Cerebellar cortex (tissue), 1 donor: ENCODE data around the gene IFNG.

Source experiments
- DNase-seq: peaks from one replicate; pipeline ENCODE4 v3.0.0-alpha.2; 2015; ENCODE audit warnings: low spot score

IFNG gene

GRCh38 chr12:68114606-68115005 is 44.9 kb downstream of the IFNG start:
- DNase-seq: no peak

GRCh38 chr12:68113644-68114043 is 45.9 kb downstream of the IFNG start:
- DNase-seq: no peak

GRCh38 chr12:68111995-68112394 is 47.5 kb downstream of the IFNG start:
- DNase-seq: no peak

- DNase-seq: no peak
These were observed 49.9 kb downstream of the IFNG start for GRCh38 chr12:68109444-68110217.

- no peak for DNase-seq
These were observed 50.5 kb downstream of the IFNG start for GRCh38 chr12:68109001-68109400.

GRCh38 chr12:68106660-68107059 is 52.9 kb downstream of the IFNG start:
- no peak for DNase-seq

GRCh38 chr12:68106160-68106559 is 53.4 kb downstream of the IFNG start:
- no peak for DNase-seq
